Activated T-cell treated with anti-CD3 and anti-CD28 coated beads, Interleukin-2, amount 50 U/mL, for 24 hours (primary cell): ENCODE data around the gene RALA.
"Not testable (repeated sequence)": the region's sequence is repeated elsewhere in the genome, so short reads cannot be mapped to it uniquely, and the experiment has no call there.

ENCODE experiments used
- DNase-seq: peaks from one replicate; pipeline ENCODE4 v3.0.0-alpha.2; 2020
- H3K27ac Mint-ChIP-seq: 2 replicates; pipeline ENCODE4 v1.8.0; 2020; ENCODE audit warnings: mild to moderate bottlenecking, mixed read lengths
- H3K27me3 Mint-ChIP-seq: 2 replicates; pipeline ENCODE4 v1.8.0; 2020; ENCODE audit warnings: mixed read lengths
- H3K36me3 Mint-ChIP-seq: 2 replicates; pipeline ENCODE4 v1.8.0; 2020; ENCODE audit warnings: low read depth, mixed read lengths
- H3K4me1 Mint-ChIP-seq: 2 replicates; pipeline ENCODE4 v1.8.0; 2020; ENCODE audit warnings: low read depth, mixed read lengths
- H3K4me3 Mint-ChIP-seq: 2 replicates; pipeline ENCODE4 v1.8.0; 2020; ENCODE audit warnings: mild to moderate bottlenecking, moderate library complexity, mixed read lengths
- H3K9me3 Mint-ChIP-seq: 2 replicates; pipeline ENCODE4 v1.8.0; 2020; ENCODE audit warnings: mixed read lengths

Gene RALA

DNA sequence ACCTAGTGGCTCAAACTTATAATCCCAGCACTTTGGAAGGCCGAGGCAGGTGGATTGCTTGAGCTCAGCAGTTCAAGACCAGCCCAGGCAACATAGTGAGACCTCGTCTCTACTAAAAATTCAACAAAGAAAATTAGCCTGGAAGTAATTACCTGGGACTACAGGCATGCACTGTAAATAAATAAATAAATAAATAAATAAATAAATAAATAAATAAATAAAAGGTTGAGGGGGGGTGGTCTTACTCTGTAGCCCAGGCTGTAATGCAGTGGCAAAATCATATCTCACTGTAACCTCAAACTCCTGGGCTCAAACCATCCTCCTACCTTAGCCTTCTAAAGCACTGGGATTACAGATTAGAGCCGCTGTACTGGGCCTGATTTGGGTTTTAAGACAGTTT, 50.5 kb downstream of the RALA start:
- no peak for DNase-seq
- Mint-ChIP-seq H3K4me3 (no peak overlapping the region), H3K4me1 (peaks cover 23% of the 10 kb centered on the region), H3K27ac (no peak overlapping the region), H3K9me3 (peaks cover 8% of the 10 kb centered on the region), H3K36me3 (peaks cover 28% of the 10 kb centered on the region), H3K27me3 (no peaks in the 10 kb centered on the region)

GRCh38 chr7:39674406-39674805, 51.0 kb downstream of the RALA start:
- Mint-ChIP-seq H3K4me3 (no peak overlapping the region), H3K27ac (no peak overlapping the region), H3K36me3 (peaks cover 30% of the 10 kb centered on the region), H3K4me1 (peaks cover 25% of the 10 kb centered on the region), H3K9me3 (peaks cover 8% of the 10 kb centered on the region), H3K27me3 (no peaks in the 10 kb centered on the region)
- no peak for DNase-seq

DNA sequence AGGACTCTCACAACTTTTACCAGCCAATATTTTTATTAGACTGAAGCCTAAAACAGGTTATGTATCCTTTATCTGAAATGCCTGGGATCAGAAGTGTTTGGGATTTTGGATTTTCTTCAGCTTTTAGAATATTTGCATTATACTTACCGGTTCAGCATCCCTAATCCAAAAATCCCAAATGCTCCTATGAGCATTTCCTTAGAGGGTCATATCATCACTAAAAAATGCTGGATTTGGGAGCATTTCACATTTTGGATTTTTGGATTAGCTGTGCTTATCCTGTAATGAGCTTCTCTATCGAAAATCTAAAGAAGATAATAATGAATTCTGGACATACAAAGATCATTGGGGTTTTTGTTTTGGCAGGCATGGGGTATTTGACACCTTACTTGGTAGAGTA, 53.0 kb downstream of the RALA start:
- H3K4me1 Mint-ChIP-seq, result peaks cover 28% of the 10 kb centered on the region
- no peaks in the 10 kb centered on the region for H3K27me3 Mint-ChIP-seq
- DNase-seq, result no peak
- H3K27ac Mint-ChIP-seq, result no peak overlapping the region
- H3K4me3 Mint-ChIP-seq, result no peak overlapping the region
- H3K36me3 Mint-ChIP-seq, result peaks cover 32% of the 10 kb centered on the region
- peaks cover 8% of the 10 kb centered on the region for H3K9me3 Mint-ChIP-seq

DNA sequence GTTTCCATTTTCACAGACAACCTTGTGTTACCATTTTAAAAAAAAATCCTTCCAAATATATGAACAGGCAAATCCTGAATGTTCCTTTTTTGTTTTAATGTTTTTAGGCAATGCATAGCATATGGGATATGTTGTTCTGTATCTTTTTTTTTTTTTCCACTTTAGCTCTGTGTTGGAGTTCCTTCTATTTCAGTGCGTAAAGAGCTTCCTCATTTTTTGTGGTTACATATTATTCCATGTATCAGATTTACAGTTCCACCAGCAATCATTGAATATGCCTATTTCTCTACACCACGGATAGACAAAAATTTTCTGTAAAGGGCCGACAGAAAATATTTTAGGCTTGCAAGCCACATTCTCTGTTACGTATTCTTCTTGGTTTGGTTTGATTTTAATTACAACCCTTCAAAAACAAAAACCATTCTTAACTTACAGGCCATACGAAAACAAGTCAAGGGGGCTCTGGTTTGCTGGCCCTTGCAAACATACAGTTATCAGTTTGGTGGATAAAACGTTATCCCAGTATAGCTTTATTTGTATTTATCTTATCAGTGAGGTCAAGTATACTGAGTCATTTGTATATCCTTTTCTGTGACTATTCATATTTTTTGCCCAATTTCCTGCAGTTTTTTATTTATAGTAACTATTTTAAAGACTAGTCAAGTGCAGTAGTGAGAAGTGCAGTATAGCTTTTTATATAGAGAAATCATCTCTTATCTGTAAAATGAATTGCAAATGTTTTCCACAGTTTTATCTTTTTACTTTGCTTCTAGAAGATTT, 55.7 kb downstream of the RALA start:
- Mint-ChIP-seq H3K4me1 (peaks cover 43% of the 10 kb centered on the region), H3K27ac (no peak overlapping the region), H3K36me3 (peaks cover 29% of the 10 kb centered on the region), H3K9me3 (peaks cover 8% of the 10 kb centered on the region), H3K27me3 (no peaks in the 10 kb centered on the region), H3K4me3 (no peak overlapping the region)
- no peak for DNase-seq

- Mint-ChIP-seq H3K4me1 (peaks cover 48% of the 10 kb centered on the region), H3K36me3 (peaks cover 30% of the 10 kb centered on the region)
- H3K27me3 Mint-ChIP-seq, H3K4me3 Mint-ChIP-seq, H3K27ac Mint-ChIP-seq, DNase-seq, H3K9me3 Mint-ChIP-seq: not testable (repeated sequence)
Measured at GRCh38 chr7:39679874-39680273, 56.5 kb downstream of the RALA start.

- Mint-ChIP-seq H3K9me3 (peaks cover under 1% of the 10 kb centered on the region), H3K36me3 (peaks cover 14% of the 10 kb centered on the region), H3K4me1 (peaks cover 63% of the 10 kb centered on the region), H3K27ac (peak overlapping the region; percentile 18), H3K27me3 (no peaks in the 10 kb centered on the region), H3K4me3 (no peak overlapping the region)
- no peak for DNase-seq
Measured at GRCh38 chr7:39681887-39682441, 58.6 kb downstream of the RALA start.

GRCh38 chr7:39683216-39683845, 60.0 kb downstream of the RALA start:
- Mint-ChIP-seq H3K4me3 (no peak overlapping the region), H3K9me3 (no peaks in the 10 kb centered on the region), H3K27me3 (no peaks in the 10 kb centered on the region), H3K4me1 (peaks cover 70% of the 10 kb centered on the region), H3K27ac (no peak overlapping the region), H3K36me3 (peaks cover 24% of the 10 kb centered on the region)
- DNase-seq, result no peak

- Mint-ChIP-seq H3K9me3 (no peaks in the 10 kb centered on the region), H3K36me3 (peaks cover 46% of the 10 kb centered on the region), H3K27ac (peak overlapping the region; percentile 86), H3K4me1 (peaks cover 69% of the 10 kb centered on the region), H3K27me3 (no peaks in the 10 kb centered on the region), H3K4me3 (peak overlapping the region; percentile 35)
- no peak for DNase-seq
Measured at GRCh38 chr7:39686261-39686924, 63.0 kb downstream of the RALA start.

DNA sequence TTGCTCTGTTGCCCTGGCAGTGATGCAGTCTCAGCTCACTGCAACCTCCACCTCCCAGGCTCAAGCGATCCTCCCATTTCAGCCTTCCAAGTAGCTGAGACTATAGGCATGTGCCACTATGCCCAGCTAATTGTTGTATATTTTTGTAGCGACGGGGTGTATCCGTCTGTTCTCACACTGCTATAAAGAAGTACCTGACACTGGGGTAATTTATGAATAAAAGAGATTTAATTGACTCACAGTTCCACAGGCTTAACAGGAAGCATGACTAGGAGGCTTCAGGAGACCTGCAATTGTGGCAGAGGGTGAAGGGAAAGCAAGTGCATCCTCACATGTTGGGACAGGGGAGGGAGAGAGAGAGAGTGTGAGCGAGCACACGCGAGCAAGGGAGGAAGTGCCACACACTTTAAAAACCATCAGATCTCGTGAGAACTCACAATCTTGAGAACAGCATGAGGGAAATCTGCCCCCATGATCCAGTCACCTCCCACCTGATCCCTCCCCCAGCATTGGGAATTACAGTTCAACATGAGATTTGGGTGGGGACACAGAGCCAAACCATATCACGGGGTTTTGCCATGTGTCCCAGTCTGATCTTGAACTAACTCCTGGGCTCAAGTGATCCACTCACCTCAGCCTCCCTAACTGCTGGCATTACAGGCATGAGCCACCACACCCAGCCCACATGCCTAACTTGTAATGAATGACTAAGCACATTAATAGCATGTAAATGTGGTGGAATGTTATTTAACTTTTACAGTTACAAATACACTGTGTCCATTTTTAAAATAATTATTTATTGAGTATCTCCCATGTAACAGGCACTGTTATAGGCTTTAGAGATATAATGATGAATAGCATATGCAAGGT, 65.5 kb downstream of the RALA start:
- DNase-seq, result no peak
- Mint-ChIP-seq H3K27ac (peak overlapping the region; percentile 81), H3K27me3 (no peaks in the 10 kb centered on the region), H3K36me3 (peaks cover 71% of the 10 kb centered on the region), H3K9me3 (peaks cover 2% of the 10 kb centered on the region), H3K4me3 (no peak overlapping the region), H3K4me1 (peaks cover 54% of the 10 kb centered on the region)

GRCh38 chr7:39691821-39692220, 68.4 kb downstream of the RALA start:
- Mint-ChIP-seq H3K36me3 (peaks cover 89% of the 10 kb centered on the region), H3K27me3 (no peaks in the 10 kb centered on the region), H3K4me3 (no peak overlapping the region), H3K9me3 (peaks cover 2% of the 10 kb centered on the region), H3K27ac (no peak overlapping the region), H3K4me1 (peaks cover 29% of the 10 kb centered on the region)
- DNase-seq, result no peak

DNA sequence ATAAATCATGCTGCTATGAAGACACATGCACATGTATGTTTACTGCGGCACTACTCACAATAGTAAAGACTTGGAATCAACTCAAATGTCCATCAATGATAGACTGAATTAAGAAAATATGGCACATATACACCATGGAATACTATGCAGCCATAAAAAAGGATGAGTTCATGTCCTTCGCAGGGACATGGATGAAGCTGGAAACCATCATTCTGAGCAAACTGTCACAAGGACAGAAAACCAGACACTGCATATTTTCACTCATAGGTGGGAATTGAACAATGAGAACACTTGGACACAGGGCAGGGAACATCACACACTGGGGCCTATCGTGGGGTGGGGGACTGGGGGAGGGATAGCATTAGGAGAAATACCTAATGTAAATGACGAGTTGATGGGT, 69.7 kb downstream of the RALA start:
- not testable (repeated sequence) for H3K27ac Mint-ChIP-seq, DNase-seq, H3K9me3 Mint-ChIP-seq, H3K27me3 Mint-ChIP-seq, H3K4me3 Mint-ChIP-seq
- peaks cover 93% of the 10 kb centered on the region for H3K36me3 Mint-ChIP-seq
- H3K4me1 Mint-ChIP-seq, result peaks cover 23% of the 10 kb centered on the region

DNA sequence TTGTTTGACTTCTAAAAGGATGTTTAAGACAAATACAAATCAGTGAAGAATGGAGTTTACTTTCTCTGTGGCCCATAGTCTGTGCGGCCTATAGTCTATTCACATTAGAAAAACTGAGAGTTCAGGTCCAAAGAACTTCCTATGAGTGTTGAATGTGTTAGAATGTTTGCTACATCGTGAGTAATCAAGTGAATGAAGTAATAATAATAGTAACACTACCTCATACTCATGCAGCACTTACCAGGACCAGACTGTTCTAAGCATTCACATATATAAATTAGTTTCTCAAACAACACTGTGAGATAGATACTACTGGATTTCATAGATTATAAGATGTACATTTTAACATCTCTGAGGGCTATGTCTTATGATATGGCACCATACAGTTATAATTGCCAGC, 70.4 kb downstream of the RALA start:
- no peak for DNase-seq
- H3K27ac Mint-ChIP-seq, result no peak overlapping the region
- H3K27me3 Mint-ChIP-seq, result no peaks in the 10 kb centered on the region
- H3K36me3 Mint-ChIP-seq, result peaks cover 94% of the 10 kb centered on the region
- peaks cover 17% of the 10 kb centered on the region for H3K4me1 Mint-ChIP-seq
- H3K9me3 Mint-ChIP-seq, result peaks cover 2% of the 10 kb centered on the region
- no peak overlapping the region for H3K4me3 Mint-ChIP-seq

- peaks cover 2% of the 10 kb centered on the region for H3K9me3 Mint-ChIP-seq
- H3K27ac Mint-ChIP-seq, result peak overlapping the region; percentile 34
- H3K4me3 Mint-ChIP-seq, result no peak overlapping the region
Measured at GRCh38 chr7:39695852-39696586, 72.6 kb downstream of the RALA start.

More at GRCh38 chr7:39695852-39696586, 72.6 kb downstream of the RALA start:
- DNase-seq, result no peak
- no peaks in the 10 kb centered on the region for H3K27me3 Mint-ChIP-seq
- H3K4me1 Mint-ChIP-seq, result peaks cover 7% of the 10 kb centered on the region
- H3K36me3 Mint-ChIP-seq, result peaks cover 92% of the 10 kb centered on the region
